CD4-positive, alpha-beta T cell treated with Interleukin-15 for 1 hour (primary cell): ENCODE results near the gene KRT75.
"Not testable (repeated sequence)": the region's sequence is repeated elsewhere in the genome, so short reads cannot be mapped to it uniquely, and the experiment has no call there.

Source experiments
- DNase-seq: peaks from one replicate; pipeline ENCODE4 v3.0.0-alpha.2; 2020

The KRT75 gene

GRCh38 chr12:52434081-52434733 is at the start of gene KRT75:
Gene KRT75 (minus strand): TSS chr12:52434371. CDS start chr12:52434304, 67 bp downstream.
- DNase-seq: no peak

- no peak for DNase-seq
These were observed 45.9 kb upstream of the KRT75 start for GRCh38 chr12:52480073-52480472.

GRCh38 chr12:52477651-52478050 is 43.5 kb upstream of the KRT75 start:
- no peak for DNase-seq

GRCh38 chr12:52474212-52474611 is 40.0 kb upstream of the KRT75 start:
- DNase-seq: no peak

- DNase-seq: no peak
These were observed 39.6 kb upstream of the KRT75 start, which contains the start of gene KRT6C for GRCh38 chr12:52473768-52474167. Gene KRT6C (minus strand): TSS chr12:52473805. CDS start chr12:52473737, 68 bp downstream.

- no peak for DNase-seq
These were observed 35.7 kb upstream of the KRT75 start for GRCh38 chr12:52469853-52470252.

GRCh38 chr12:52464897-52465296 is 30.7 kb upstream of the KRT75 start:
- no peak for DNase-seq

GRCh38 chr12:52461693-52462092 is 27.5 kb upstream of the KRT75 start:
- DNase-seq: no peak

- no peak for DNase-seq
These were observed 24.7 kb upstream of the KRT75 start for GRCh38 chr12:52458861-52459260.

- no peak for DNase-seq
These were observed 21.6 kb upstream of the KRT75 start for GRCh38 chr12:52455821-52456220.

- no peak for DNase-seq
These were observed 20.4 kb upstream of the KRT75 start for GRCh38 chr12:52454411-52455201.

- no peak for DNase-seq
These were observed 17.9 kb upstream of the KRT75 start, which contains the start of gene KRT6B for GRCh38 chr12:52452101-52452500. Gene KRT6B (minus strand): TSS chr12:52452146. CDS start chr12:52452078, 68 bp downstream.

GRCh38 chr12:52448228-52448627 is 14.1 kb upstream of the KRT75 start:
- no peak for DNase-seq

- not testable (repeated sequence) for DNase-seq
These were observed 13.0 kb upstream of the KRT75 start for GRCh38 chr12:52447196-52447595.

- DNase-seq: no peak
These were observed 12.3 kb upstream of the KRT75 start for GRCh38 chr12:52446367-52447045.

GRCh38 chr12:52445876-52446275 is 11.7 kb upstream of the KRT75 start:
- DNase-seq: no peak

- DNase-seq: no peak
These were observed 10.8 kb upstream of the KRT75 start for GRCh38 chr12:52444647-52445595.

- DNase-seq: no peak
These were observed 9.8 kb upstream of the KRT75 start for GRCh38 chr12:52443966-52444365.

GRCh38 chr12:52442600-52443061 is 8.5 kb upstream of the KRT75 start:
- DNase-seq: no peak

- no peak for DNase-seq
These were observed 7.2 kb upstream of the KRT75 start for GRCh38 chr12:52441320-52441911.

GRCh38 chr12:52440821-52441319 is 6.7 kb upstream of the KRT75 start:
- DNase-seq: no peak

GRCh38 chr12:52439845-52440244 is 5.7 kb upstream of the KRT75 start:
- no peak for DNase-seq
